Peyer's patch (tissue), 4 donors: ENCODE data around the gene MEIOC.

Source experiments
- POLR2A ChIP-seq, 2 donors: fragments of 450-650 bp; IDR thresholded peaks; one replicate each; pipeline ENCODE4 v1.5.1; 2017; ENCODE audit warnings: antibody characterized with exemption in 2 of 2, mild to moderate bottlenecking in 2 of 2, moderate library complexity in 2 of 2
- TF ChIP-seq, protein P1 (sequence below), 6 experiments: fragments of 450-650 bp in 4 of 6; fragments of 200-600 bp in 2 of 6; sonication (generic) in 1 of 6; IDR thresholded peaks; one replicate each; pipeline ENCODE4 v1.5.1; 2017 to 2019; ENCODE audit warnings: antibody characterized with exemption in 6 of 6, mild to moderate bottlenecking in 3 of 6, moderate library complexity in 1 of 6

DNA sequence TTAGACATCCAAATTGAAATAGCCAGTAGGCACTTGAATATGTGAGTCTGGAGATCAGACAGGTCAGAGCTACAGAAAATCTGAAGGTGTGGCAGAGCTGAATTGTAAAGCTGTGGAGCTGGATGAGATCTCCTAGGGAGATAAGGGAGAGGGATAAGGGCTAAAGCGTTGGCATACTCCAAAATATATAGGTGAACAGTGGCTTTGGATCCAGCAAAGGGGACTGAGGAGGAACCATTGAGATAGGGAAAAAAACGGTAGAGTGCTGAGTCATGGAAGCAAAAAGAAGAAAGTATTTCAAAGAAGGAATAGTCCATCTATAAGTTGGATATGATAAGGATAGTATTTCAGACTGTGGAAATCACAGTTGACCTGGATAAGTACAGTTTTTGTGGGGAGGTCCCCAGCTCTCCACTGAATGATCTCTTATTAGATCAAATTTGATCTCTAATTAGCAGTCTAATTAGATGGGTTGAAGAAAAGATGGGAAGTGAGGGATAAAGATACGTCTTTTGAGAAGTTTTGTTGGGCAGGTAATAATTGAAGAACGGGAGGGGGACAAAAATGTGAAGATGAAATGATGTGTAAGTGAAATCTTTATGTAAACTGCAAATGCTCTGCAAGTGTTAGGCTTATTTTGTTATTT is 51.6 kb downstream of the MEIOC start:
- TF ChIP-seq, protein P1, sequence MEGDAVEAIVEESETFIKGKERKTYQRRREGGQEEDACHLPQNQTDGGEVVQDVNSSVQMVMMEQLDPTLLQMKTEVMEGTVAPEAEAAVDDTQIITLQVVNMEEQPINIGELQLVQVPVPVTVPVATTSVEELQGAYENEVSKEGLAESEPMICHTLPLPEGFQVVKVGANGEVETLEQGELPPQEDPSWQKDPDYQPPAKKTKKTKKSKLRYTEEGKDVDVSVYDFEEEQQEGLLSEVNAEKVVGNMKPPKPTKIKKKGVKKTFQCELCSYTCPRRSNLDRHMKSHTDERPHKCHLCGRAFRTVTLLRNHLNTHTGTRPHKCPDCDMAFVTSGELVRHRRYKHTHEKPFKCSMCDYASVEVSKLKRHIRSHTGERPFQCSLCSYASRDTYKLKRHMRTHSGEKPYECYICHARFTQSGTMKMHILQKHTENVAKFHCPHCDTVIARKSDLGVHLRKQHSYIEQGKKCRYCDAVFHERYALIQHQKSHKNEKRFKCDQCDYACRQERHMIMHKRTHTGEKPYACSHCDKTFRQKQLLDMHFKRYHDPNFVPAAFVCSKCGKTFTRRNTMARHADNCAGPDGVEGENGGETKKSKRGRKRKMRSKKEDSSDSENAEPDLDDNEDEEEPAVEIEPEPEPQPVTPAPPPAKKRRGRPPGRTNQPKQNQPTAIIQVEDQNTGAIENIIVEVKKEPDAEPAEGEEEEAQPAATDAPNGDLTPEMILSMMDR (IDR thresholded peaks at IDR 0.05) = no peak
- TF ChIP-seq POLR2A (IDR thresholded peaks at IDR 0.05) = no peak
